DND-41 (cell line): Measurements from ENCODE around the gene LMO7.

ENCODE experiments used
- ATAC-seq: fragments of 200-7000 bp; cut with Tn5 transposase; 3 replicates; pipeline ENCODE4 v1.9.1; 2021; ENCODE audit warnings: low read depth; ENCODE audit not compliant: insufficient read depth
- DNase-seq: peaks from one replicate; pipeline ENCODE4 v3.0.0-alpha.2; 2020
- H2AFZ ChIP-seq: 2 replicates; pipeline ENCODE4 v1.6.0; 2012; ENCODE audit warnings: low read depth, low read length
- H3K27ac ChIP-seq: 2 replicates; pipeline ENCODE4 v1.5.1; 2012; ENCODE audit warnings: low read length, inconsistent platforms
- H3K27me3 ChIP-seq: fragments of 200-600 bp; sonication (generic); 2 replicates; pipeline ENCODE4 v1.6.0; 2012; ENCODE audit warnings: low read length, mild to moderate bottlenecking, inconsistent platforms; ENCODE audit not compliant: insufficient read depth, poor library complexity
- H3K36me3 ChIP-seq: 2 replicates; pipeline ENCODE4 v1.5.1; 2012; ENCODE audit warnings: low read length, inconsistent platforms; ENCODE audit not compliant: insufficient read depth
- H3K4me1 ChIP-seq: 2 replicates; pipeline ENCODE4 v1.5.1; 2012; ENCODE audit warnings: mild to moderate bottlenecking, low read length; ENCODE audit not compliant: insufficient read depth
- H3K4me2 ChIP-seq: 2 replicates; pipeline ENCODE4 v1.6.0; 2012; ENCODE audit warnings: mild to moderate bottlenecking, moderate library complexity, low read length, inconsistent platforms; ENCODE audit not compliant: insufficient read depth
- H3K4me3 ChIP-seq, 2 experiments: fragments of 200-600 bp in 1 of 2; shearing (Covaris generic) in 1 of 2; 2 replicates each; pipeline ENCODE4 v1.5.1; 2012 to 2016; ENCODE audit warnings: inconsistent platforms in 2 of 2, low read length in 2 of 2, mild to moderate bottlenecking in 2 of 2, low read depth in 1 of 2, moderate library complexity in 1 of 2
- H3K79me2 ChIP-seq: 2 replicates; pipeline ENCODE4 v1.6.0; 2012; ENCODE audit warnings: low read length, inconsistent platforms; ENCODE audit not compliant: insufficient read depth
- H3K9ac ChIP-seq: 2 replicates; pipeline ENCODE4 v1.6.0; 2012; ENCODE audit warnings: low read depth, mild to moderate bottlenecking, inconsistent platforms, low read length, moderate library complexity
- H3K9me3 ChIP-seq: 2 replicates; pipeline ENCODE4 v1.5.1; 2012; ENCODE audit warnings: low read length, moderate library complexity, mild to moderate bottlenecking, inconsistent platforms; ENCODE audit not compliant: insufficient read depth, severe bottlenecking
- H4K20me1 ChIP-seq: 2 replicates; pipeline ENCODE4 v1.6.0; 2012; ENCODE audit warnings: low read length; ENCODE audit not compliant: insufficient read depth
- CTCF ChIP-seq: IDR thresholded peaks from 2 replicates; pipeline ENCODE4 v1.5.1; 2012; ENCODE audit warnings: borderline replicate concordance, low read length, moderate library complexity, mild to moderate bottlenecking; ENCODE audit not compliant: poor library complexity, severe bottlenecking; ENCODE audit errors: extremely low read depth
- EZH2 ChIP-seq: IDR thresholded peaks from 3 replicates; pipeline ENCODE4 v1.6.1; 2012; ENCODE audit warnings: borderline replicate concordance, low read depth, mild to moderate bottlenecking, moderate library complexity, low read length, inconsistent platforms; ENCODE audit not compliant: severe bottlenecking

The LMO7 gene

GRCh38 chr13:75600371-75600770, 35.8 kb upstream of the LMO7 start:
- DNase-seq, result no peak
- Histone ChIP-seq H3K4me3 (no peak overlapping the region), H4K20me1 (no peaks in the 10 kb centered on the region), H3K4me1 (no peaks in the 10 kb centered on the region), H3K4me2 (no peak overlapping the region), H3K9me3 (no peaks in the 10 kb centered on the region), H3K36me3 (peaks cover 14% of the 10 kb centered on the region; the same call in 1 of the 2 replicates), H3K27me3 (no peaks in the 10 kb centered on the region), H3K9ac (no peak overlapping the region), H3K79me2 (no peaks in the 10 kb centered on the region), H3K27ac (no peak overlapping the region), H2AFZ (no peak overlapping the region)
- ATAC-seq, result no peak
- TF ChIP-seq EZH2 (no peak), CTCF (no peak)

GRCh38 chr13:75603038-75603437, 33.1 kb upstream of the LMO7 start:
- Histone ChIP-seq H3K27me3 (no peaks in the 10 kb centered on the region), H3K27ac (no peak overlapping the region), H3K4me2 (no peak overlapping the region), H3K79me2 (no peaks in the 10 kb centered on the region), H3K9me3 (no peaks in the 10 kb centered on the region), H3K4me3 (no peak overlapping the region), H3K4me1 (no peaks in the 10 kb centered on the region), H2AFZ (no peak overlapping the region), H4K20me1 (no peaks in the 10 kb centered on the region), H3K36me3 (peaks cover 22% of the 10 kb centered on the region), H3K9ac (no peak overlapping the region)
- TF ChIP-seq EZH2 (no peak), CTCF (no peak)
- ATAC-seq (no peak), DNase-seq (no peak)

GRCh38 chr13:75607447-75607846, 28.7 kb upstream of the LMO7 start:
- Histone ChIP-seq H3K36me3 (peaks cover 17% of the 10 kb centered on the region), H3K9ac (no peak overlapping the region), H3K4me2 (no peak overlapping the region), H2AFZ (no peak overlapping the region), H3K4me1 (no peaks in the 10 kb centered on the region), H3K79me2 (no peaks in the 10 kb centered on the region), H3K27me3 (no peaks in the 10 kb centered on the region), H3K4me3 (no peak overlapping the region), H3K9me3 (no peaks in the 10 kb centered on the region), H4K20me1 (no peaks in the 10 kb centered on the region), H3K27ac (no peak overlapping the region)
- no peak for DNase-seq
- no peak for ATAC-seq
- TF ChIP-seq CTCF (no peak), EZH2 (no peak)

- ATAC-seq (no peak), DNase-seq (no peak)
- peaks cover 10% of the 10 kb centered on the region for H3K36me3 ChIP-seq
- no peaks in the 10 kb centered on the region for H3K27me3 ChIP-seq
- no peak overlapping the region for H3K4me2 ChIP-seq
- no peak overlapping the region for H3K4me3 ChIP-seq
- no peaks in the 10 kb centered on the region for H4K20me1 ChIP-seq
- no peaks in the 10 kb centered on the region for H3K9me3 ChIP-seq
- no peak overlapping the region for H3K9ac ChIP-seq
- no peak overlapping the region for H3K27ac ChIP-seq
- H3K4me1 ChIP-seq, result no peaks in the 10 kb centered on the region
- no peaks in the 10 kb centered on the region for H3K79me2 ChIP-seq
- H2AFZ ChIP-seq, result no peak overlapping the region
- TF ChIP-seq CTCF (no peak), EZH2 (no peak)
Observed at GRCh38 chr13:75610466-75610865, 25.7 kb upstream of the LMO7 start.
